Colonic mucosa (tissue), 4 donors: ENCODE data around the gene THRB. TPM values are rescaled to one million over a fixed set of nuclear protein-coding genes. Genes with fewer than 3 reads are reported as not detected.

Source experiments
- DNase-seq: peaks from one replicate; pipeline ENCODE4 v3.0.0-alpha.2; 2020
- H3K27ac ChIP-seq: fragments of 200-600 bp; one replicate; pipeline ENCODE4 v1.8.0; 2021
- H3K27me3 ChIP-seq: fragments of 200-600 bp; one replicate; pipeline ENCODE4 v1.8.0; 2021
- H3K36me3 ChIP-seq: fragments of 200-600 bp; one replicate; pipeline ENCODE4 v1.8.0; 2021
- H3K4me1 ChIP-seq: fragments of 200-600 bp; one replicate; pipeline ENCODE4 v1.8.0; 2021; ENCODE audit warnings: mild to moderate bottlenecking
- H3K4me3 ChIP-seq: fragments of 200-600 bp; one replicate; pipeline ENCODE4 v1.8.0; 2021
- H3K9ac ChIP-seq, 2 donors: one replicate each; pipeline ENCODE4 v1.7.0; 2013; ENCODE audit warnings: control low read depth in 2 of 2, low read depth in 2 of 2, low read length in 2 of 2
- H3K9me3 ChIP-seq: fragments of 200-600 bp; one replicate; pipeline ENCODE4 v1.8.0; 2021
- CTCF ChIP-seq: fragments of 200-600 bp; IDR thresholded peaks from one replicate; pipeline ENCODE4 v1.8.0; 2022; ENCODE audit warnings: antibody characterized with exemption, mild to moderate bottlenecking
- intact Hi-C: fragments of 100-400 bp; cut with DNase I; formaldehyde crosslinking; loops from one replicate; pipeline ENCODE4 v1.14.1; 2022
- microRNA-seq: library from miRNA; unstranded; fragments of <30 nt; microRNA quantifications from one replicate; pipeline ENCODE4, GENCODE V29; 2019
- total RNA-seq, 2 donors: library from RNA; stranded (reverse); fragmentation: NEBNext Ultra II Directional in 1 of 2; extraction: Animal tissue kit (Norgen Biotek cat#: 25700) in 1 of 2; gene quantifications; one replicate each; pipeline ENCODE4 v1.2.1, GENCODE V29; 2021
- donor health status: healthy.
- donor health status: DM: no; HTN: no; CAD: no.
- donor health status: DM: no; HTN: no; CAD: no.

Gene THRB
- total RNA-seq, 2 donors from 2014 or later, result 23.3 to 27.6 TPM

DNA sequence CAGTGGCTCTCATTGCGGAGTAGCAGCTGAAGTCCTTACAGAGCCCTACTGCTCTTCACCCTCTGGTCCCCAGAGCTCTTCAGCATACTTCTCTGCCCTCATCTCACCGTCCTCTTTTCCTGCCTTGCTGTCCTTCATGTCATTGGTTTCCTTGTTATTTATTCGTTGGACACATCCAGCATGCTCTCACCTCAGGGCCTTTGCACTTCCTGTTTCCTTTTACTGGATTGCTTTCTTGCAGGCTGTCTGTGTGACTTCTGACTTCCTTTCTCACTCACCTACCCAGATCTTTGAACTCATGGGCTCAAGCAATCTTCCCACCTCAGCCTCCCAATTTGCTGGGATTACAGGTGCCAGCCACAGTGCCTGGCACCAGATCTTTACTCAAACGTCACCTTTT, 422.5 kb downstream of the THRB start:
- DNase-seq, result no peak
- no peaks in the 10 kb centered on the region for H3K9me3 ChIP-seq
- intact Hi-C loops, result no loop called here
- no peaks in the 10 kb centered on the region for H3K4me1 ChIP-seq
- no peaks in the 10 kb centered on the region for H3K27me3 ChIP-seq
- H3K9ac ChIP-seq, result no peak overlapping the region
- no peaks in the 10 kb centered on the region for H3K36me3 ChIP-seq
- no peak overlapping the region for H3K4me3 ChIP-seq
- TF ChIP-seq CTCF, result no peak
- H3K27ac ChIP-seq, result no peak overlapping the region

DNA sequence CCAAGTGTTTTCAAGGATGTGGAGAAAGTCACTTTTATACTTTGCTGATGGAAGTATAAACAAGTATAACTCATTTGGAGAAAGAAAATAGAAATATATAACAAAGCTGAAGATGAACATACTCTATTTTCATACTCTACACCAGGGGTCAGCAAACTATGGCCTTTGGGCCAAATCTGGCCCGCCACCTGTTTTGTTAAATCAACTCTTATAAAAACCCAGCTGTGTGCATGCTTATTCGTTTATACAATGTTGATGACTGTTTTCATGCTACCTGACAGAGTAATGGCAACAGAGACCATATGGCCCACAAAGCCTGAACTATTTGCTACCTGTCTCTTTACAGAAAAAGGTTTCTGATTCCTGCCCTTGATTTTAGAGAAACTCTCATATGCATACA, 425.6 kb downstream of the THRB start:
- TF ChIP-seq CTCF, result no peak
- Histone ChIP-seq H3K27me3 (no peaks in the 10 kb centered on the region), H3K9me3 (no peaks in the 10 kb centered on the region), H3K27ac (no peak overlapping the region), H3K9ac (no peak overlapping the region), H3K36me3 (no peaks in the 10 kb centered on the region), H3K4me3 (no peak overlapping the region), H3K4me1 (no peaks in the 10 kb centered on the region)
- intact Hi-C loops, result no loop called here
- no peak for DNase-seq

DNA sequence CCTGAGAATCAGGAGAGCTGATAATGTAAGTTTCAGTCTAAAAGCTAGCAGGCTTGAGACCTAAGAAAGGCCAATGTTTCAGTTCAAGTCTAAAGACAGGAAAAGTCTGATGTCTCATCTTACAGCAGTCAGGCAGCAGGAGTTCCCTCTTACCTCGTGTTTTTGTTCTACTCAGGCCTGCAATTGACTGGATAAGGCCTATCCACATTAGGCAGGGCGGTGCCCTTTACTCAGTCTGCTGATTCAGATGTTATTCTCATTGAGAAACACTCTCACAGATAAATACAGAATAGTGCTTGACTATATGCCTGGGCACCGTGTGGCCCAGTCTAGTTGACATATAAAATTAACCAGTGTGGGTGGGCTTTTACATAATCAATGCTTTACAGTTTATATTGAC, 427.2 kb downstream of the THRB start:
- no peaks in the 10 kb centered on the region for H3K9me3 ChIP-seq
- no peak for TF ChIP-seq CTCF
- intact Hi-C loops, result no loop called here

More for the DNA sequence above, 427.2 kb downstream of the THRB start:
- H3K9ac ChIP-seq, result no peak overlapping the region
- H3K4me3 ChIP-seq, result no peak overlapping the region
- no peaks in the 10 kb centered on the region for H3K27me3 ChIP-seq
- no peaks in the 10 kb centered on the region for H3K36me3 ChIP-seq
- no peak for DNase-seq
- H3K27ac ChIP-seq, result no peak overlapping the region
- no peaks in the 10 kb centered on the region for H3K4me1 ChIP-seq

Small RNAs within 50 kb of the gene (microRNA-seq; reads per million reads assigned to microRNA genes)
- gene MIR4792, result not detected
